Duodenal mucosa (tissue), 2 donors: ENCODE data around the gene IFIT2.
"Not testable (repeated sequence)": the region's sequence is repeated elsewhere in the genome, so short reads cannot be mapped to it uniquely, and the experiment has no call there.

Source experiments
- H3K27ac ChIP-seq: one replicate; pipeline ENCODE4 v1.7.0; 2013; ENCODE audit warnings: low read depth, low read length
- H3K27me3 ChIP-seq, 2 donors: one replicate each; pipeline ENCODE4 v1.7.0; 2013; ENCODE audit warnings: low read length in 2 of 2, control low read depth in 1 of 2; ENCODE audit not compliant: insufficient read depth in 2 of 2, control insufficient read depth in 1 of 2
- H3K36me3 ChIP-seq, 2 donors: one replicate each; pipeline ENCODE4 v1.7.0; 2013; ENCODE audit warnings: low read length in 2 of 2, control low read depth in 1 of 2; ENCODE audit not compliant: insufficient read depth in 2 of 2, control insufficient read depth in 1 of 2
- H3K4me1 ChIP-seq, 2 donors: one replicate each; pipeline ENCODE4 v1.7.0; 2013; ENCODE audit warnings: low read length in 2 of 2, control low read depth in 1 of 2; ENCODE audit not compliant: insufficient read depth in 2 of 2, control insufficient read depth in 1 of 2
- H3K4me3 ChIP-seq, 2 donors: one replicate each; pipeline ENCODE4 v1.7.0; 2013; ENCODE audit warnings: low read length in 2 of 2, low read depth in 1 of 2
- H3K9ac ChIP-seq, 2 donors: one replicate each; pipeline ENCODE4 v1.7.0; 2013; ENCODE audit warnings: low read length in 2 of 2, low read depth in 1 of 2
- H3K9me3 ChIP-seq, 2 donors: one replicate each; pipeline ENCODE4 v1.7.0; 2013; ENCODE audit warnings: low read length in 2 of 2, control low read depth in 1 of 2; ENCODE audit not compliant: control insufficient read depth in 1 of 2

The IFIT2 gene

DNA sequence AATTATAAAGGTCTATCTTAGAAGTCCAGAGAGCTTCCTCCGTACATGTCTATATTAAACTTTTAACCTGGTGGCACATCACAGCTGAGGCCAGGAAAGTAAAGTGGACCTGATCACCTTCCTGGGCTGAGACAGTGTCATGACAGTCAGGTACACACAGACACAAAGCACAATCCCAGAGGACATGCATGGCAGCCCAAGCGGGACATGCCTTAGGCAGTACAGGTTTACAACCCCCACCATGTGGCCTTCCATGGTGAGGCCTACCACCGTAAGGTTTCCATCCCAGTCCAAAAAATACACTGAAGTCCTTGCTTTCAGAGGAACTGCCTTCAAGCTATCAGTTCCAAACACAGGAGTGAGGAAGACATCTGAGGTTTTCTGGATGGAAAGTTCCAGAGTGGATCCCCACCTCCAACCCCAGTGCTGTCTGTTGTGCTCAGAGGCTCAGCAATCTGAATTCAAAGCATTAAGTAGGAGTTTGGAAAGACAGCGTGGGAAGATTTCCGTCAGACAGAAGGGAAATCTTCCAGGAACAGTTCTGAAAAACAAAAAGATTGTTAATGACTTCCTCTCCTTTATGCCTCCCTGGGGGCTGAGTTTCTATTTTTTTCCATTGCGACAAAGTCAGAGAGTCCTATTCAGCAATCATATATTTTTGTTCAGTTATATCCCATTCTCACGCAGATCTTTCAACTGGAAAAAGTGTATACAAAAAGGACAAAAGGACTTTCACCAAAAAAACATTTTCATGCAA, 46.0 kb downstream of the IFIT2 start:
- H3K27me3 ChIP-seq: no peaks in the 10 kb centered on the region
- no peak overlapping the region for H3K9ac ChIP-seq
- peak overlapping the region; percentile 39 for H3K27ac ChIP-seq
- no peaks in the 10 kb centered on the region for H3K36me3 ChIP-seq
- peaks cover 42 to 44% of the 10 kb centered on the region in 2 donors for H3K4me1 ChIP-seq
- no peak overlapping the region for H3K4me3 ChIP-seq
- H3K9me3 ChIP-seq: no peaks in the 10 kb centered on the region

- Histone ChIP-seq H3K4me1 (peaks cover 42 to 44% of the 10 kb centered on the region in 2 donors), H3K9ac (no peak overlapping the region), H3K27ac (no peak overlapping the region), H3K4me3 (no peak overlapping the region), H3K9me3 (no peaks in the 10 kb centered on the region), H3K27me3 (no peaks in the 10 kb centered on the region), H3K36me3 (no peaks in the 10 kb centered on the region)
Measured at GRCh38 chr10:89348481-89348880, 46.6 kb downstream of the IFIT2 start.

DNA sequence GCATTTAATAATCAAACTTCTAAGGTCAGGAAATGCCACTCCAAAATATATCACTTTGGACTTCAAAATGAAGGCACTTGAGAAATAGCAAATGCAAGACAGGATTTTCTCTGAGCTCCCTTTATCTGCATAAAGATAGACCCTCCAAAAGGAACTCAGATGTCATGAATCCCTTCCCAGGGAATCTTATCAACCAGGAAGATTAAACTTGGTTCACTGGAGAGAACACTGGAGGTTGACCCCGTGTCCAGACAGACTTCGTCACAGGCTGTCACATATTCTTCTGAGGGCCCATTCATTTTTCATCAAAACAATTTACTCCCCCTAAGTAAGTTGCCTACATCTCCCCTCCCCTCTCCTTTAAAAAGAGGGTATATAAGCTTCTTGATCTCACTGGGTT, 47.1 kb downstream of the IFIT2 start:
- no peaks in the 10 kb centered on the region for H3K27me3 ChIP-seq
- peaks cover 42 to 44% of the 10 kb centered on the region in 2 donors for H3K4me1 ChIP-seq
- H3K9me3 ChIP-seq: no peaks in the 10 kb centered on the region
- no peak overlapping the region for H3K27ac ChIP-seq
- H3K36me3 ChIP-seq: no peaks in the 10 kb centered on the region
- H3K9ac ChIP-seq: no peak overlapping the region
- H3K4me3 ChIP-seq: no peak overlapping the region

- Histone ChIP-seq H3K4me1 (peaks cover 42% of the 10 kb centered on the region in 2 donors), H3K4me3 (peak overlapping the region in 1 of 2 donors; percentile 40), H3K27ac (peak overlapping the region; percentile 67), H3K9ac (peak overlapping the region; percentile 2 to 39)
- H3K27me3 ChIP-seq, H3K36me3 ChIP-seq, H3K9me3 ChIP-seq: not testable (repeated sequence)
Measured at GRCh38 chr10:89350631-89351315, 48.9 kb downstream of the IFIT2 start.

DNA sequence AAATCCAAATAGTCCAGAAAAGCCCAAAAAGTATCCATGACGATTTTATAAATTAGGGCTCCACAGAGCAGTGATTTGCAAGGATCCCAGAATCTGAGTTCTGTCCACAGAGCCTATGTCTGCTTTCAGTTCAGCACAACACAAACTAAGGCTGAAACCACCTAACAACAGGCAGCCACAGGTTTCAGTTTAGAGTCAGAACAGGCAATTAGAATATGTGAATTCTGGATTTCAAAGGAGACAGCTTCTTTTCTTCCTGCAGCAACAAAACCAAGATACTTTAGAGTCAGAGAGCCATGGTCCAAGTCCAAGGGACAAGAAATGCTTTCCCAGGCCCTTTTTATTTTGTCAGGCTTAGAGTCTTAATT, 49.5 kb downstream of the IFIT2 start:
- Histone ChIP-seq H3K9me3 (no peaks in the 10 kb centered on the region), H3K4me3 (peak overlapping the region in 1 of 2 donors; percentile 40), H3K4me1 (peaks cover 35 to 39% of the 10 kb centered on the region in 2 donors), H3K9ac (peak overlapping the region; percentile 2 to 39), H3K27me3 (no peaks in the 10 kb centered on the region), H3K36me3 (no peaks in the 10 kb centered on the region), H3K27ac (peak overlapping the region; percentile 67)

DNA sequence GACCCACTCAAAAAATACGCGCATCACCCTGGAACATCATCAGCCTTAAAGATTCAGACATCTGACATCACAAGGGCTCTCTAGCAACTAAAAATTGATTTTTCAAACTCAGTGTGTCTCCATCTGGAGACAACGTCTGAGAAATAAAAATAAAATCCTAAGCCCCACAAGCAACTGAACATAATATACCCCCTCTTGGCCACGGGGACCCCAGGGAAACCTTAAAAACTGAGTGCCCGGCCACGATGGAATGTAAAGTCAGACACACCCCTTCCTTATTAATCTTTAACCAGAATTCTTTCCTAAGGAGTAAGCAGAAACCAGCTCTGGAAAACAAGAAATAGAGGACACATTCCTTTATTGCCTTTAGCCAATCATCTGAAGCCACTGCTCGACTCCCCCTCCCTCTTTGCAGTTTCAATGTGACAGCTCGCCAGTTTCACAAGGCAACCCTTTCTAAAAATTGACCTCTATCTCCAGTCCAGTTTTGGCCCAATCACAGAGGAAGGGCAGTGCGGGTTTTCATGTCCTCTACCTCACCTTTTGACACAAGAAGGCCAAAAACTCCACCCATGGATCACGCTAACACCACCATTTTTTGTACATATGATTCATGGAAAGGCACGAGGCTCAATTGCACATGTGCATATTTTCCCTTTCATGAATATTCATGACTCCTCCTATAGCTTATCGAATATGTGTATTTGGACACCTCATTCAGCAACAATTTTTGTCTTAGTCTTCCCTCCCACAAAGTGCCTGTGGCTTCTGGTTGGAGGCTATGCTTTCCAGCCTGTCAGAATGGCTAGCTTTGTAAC, 50.1 kb downstream of the IFIT2 start:
- Histone ChIP-seq H3K9ac (peak overlapping the region in 1 of 2 donors; percentile 39), H3K36me3 (no peaks in the 10 kb centered on the region), H3K9me3 (no peaks in the 10 kb centered on the region), H3K4me1 (peaks cover 29 to 33% of the 10 kb centered on the region in 2 donors), H3K4me3 (peak overlapping the region; percentile 40 to 42), H3K27me3 (no peaks in the 10 kb centered on the region), H3K27ac (peak overlapping the region; percentile 67)

DNA sequence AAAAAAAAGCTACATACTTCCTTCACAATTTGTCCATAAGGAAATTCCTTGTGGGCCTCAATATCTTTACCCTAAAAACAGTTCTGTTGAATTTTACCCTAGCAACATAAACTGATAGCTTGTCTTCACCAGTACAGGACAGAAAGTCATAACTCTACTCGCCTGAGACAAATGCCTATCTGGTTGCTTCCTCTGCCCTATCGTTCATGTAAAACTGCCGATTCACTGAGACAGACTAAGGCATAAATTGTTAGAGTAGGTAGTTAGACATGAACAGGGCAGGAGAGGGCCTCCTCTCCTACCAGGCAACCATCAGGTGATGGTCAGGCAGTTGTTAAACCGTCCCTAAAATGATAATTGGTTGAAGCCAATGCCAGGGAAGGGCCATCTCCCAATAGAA, 51.0 kb downstream of the IFIT2 start:
- H3K27me3 ChIP-seq: no peaks in the 10 kb centered on the region
- no peak overlapping the region for H3K9ac ChIP-seq
- H3K4me1 ChIP-seq: peaks cover 26 to 30% of the 10 kb centered on the region in 2 donors
- H3K36me3 ChIP-seq: no peaks in the 10 kb centered on the region
- H3K4me3 ChIP-seq: no peak overlapping the region
- no peak overlapping the region for H3K27ac ChIP-seq
- H3K9me3 ChIP-seq: no peaks in the 10 kb centered on the region

DNA sequence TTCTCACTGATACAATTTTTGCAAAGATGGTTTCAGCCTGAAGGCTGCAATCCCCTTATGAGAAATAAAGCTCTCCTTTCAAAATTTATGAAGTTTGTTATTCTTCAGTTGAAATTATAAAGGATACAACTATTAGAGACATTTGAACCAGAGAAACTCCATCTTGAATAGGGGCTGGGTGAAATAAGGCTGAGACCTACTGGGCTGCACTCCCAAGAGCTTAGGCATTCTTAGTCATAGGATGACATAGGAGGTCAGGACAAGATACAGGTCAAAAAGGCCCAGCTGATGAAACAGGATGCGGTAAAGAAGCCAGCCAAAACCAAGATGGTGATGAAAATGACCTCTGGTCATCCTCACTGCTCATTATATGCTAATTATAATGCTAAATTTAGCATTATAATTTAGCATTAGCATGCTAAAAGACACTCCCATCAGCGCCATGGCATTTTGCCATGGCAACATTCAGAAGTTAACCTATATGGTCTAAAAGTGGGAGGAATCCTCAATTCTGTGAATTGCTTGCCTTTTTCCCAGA, 53.6 kb downstream of the IFIT2 start:
- peaks cover 21 to 22% of the 10 kb centered on the region in 2 donors for H3K4me1 ChIP-seq
- H3K27ac ChIP-seq: no peak overlapping the region
- H3K4me3 ChIP-seq: no peak overlapping the region
- no peaks in the 10 kb centered on the region for H3K27me3 ChIP-seq
- no peaks in the 10 kb centered on the region for H3K9me3 ChIP-seq
- H3K36me3 ChIP-seq: no peaks in the 10 kb centered on the region
- no peak overlapping the region for H3K9ac ChIP-seq

GRCh38 chr10:89357096-89357495, 55.2 kb downstream of the IFIT2 start:
- H3K4me1 ChIP-seq: peaks cover 6 to 10% of the 10 kb centered on the region in 2 donors
- H3K36me3 ChIP-seq: no peaks in the 10 kb centered on the region
- H3K9me3 ChIP-seq: no peaks in the 10 kb centered on the region
- no peak overlapping the region for H3K9ac ChIP-seq
- no peak overlapping the region for H3K4me3 ChIP-seq
- H3K27me3 ChIP-seq: no peaks in the 10 kb centered on the region
- H3K27ac ChIP-seq: no peak overlapping the region

DNA sequence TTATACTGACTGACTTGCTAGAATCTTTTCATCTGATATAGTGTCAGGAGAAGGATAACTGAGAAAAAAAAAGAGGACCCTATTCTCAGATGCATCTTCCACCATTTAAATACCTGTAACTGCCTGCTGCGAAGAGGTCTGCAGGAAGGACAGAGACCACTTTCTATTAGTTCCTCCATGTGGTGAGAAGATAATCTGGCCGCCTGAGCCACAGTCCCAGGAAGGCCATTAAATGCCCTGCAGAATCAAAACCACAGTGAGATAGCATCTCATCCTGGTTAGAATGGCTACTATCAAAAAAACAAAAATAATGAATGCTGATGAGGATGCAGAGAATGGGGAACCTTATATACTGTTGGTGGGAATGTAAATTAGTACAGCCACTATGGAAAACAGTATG, 56.1 kb downstream of the IFIT2 start:
- Histone ChIP-seq H3K9me3 (no peaks in the 10 kb centered on the region), H3K4me3 (no peak overlapping the region), H3K4me1 (peaks cover 0 to 6% of the 10 kb centered on the region in 2 donors), H3K36me3 (no peaks in the 10 kb centered on the region), H3K9ac (no peak overlapping the region), H3K27ac (no peak overlapping the region), H3K27me3 (no peaks in the 10 kb centered on the region)
